ENCODE measurements around the gene GRPR. TPM values are rescaled to one million over a fixed set of nuclear protein-coding genes. Genes with fewer than 3 reads are reported as not detected.

The GRPR gene
- polyA plus RNA-seq, 1 donor (not counting 4 experiments of a cell fraction or from before 2014, with no cell fraction given): 0.08 TPM

- Histone ChIP-seq H3K27me3 (ENCODE audit: control insufficient read depth, extremely low read depth, insufficient read depth, low read length) (no peaks in the 10 kb centered on the region), H3K36me3 (ENCODE audit: control insufficient read depth in 2 of 2, extremely low read depth in 1 of 2, insufficient read depth in 2 of 2, low read length in 2 of 2) (no peaks in the 10 kb centered on the region), H3K4me3 (ENCODE audit: control insufficient read depth in 2 of 3, extremely low read depth in 1 of 3, insufficient read depth in 2 of 3, low read depth in 1 of 3, low read length in 3 of 3) (no peak overlapping the region), H3K79me2 (ENCODE audit: control insufficient read depth, insufficient read depth, low read length) (no peaks in the 10 kb centered on the region), H3K4me1 (ENCODE audit: control insufficient read depth, extremely low read depth, insufficient read depth, low read length) (no peaks in the 10 kb centered on the region), H3K9ac (ENCODE audit: control insufficient read depth, extremely low read depth, insufficient read depth, low read length) (no peak overlapping the region), H3K9me1 (ENCODE audit: control insufficient read depth, extremely low read depth, insufficient read depth, low read length) (no peaks in the 10 kb centered on the region), H4K20me1 (ENCODE audit: control insufficient read depth, extremely low read depth, insufficient read depth, low read length) (no peaks in the 10 kb centered on the region), H3K27ac (ENCODE audit: control insufficient read depth, insufficient read depth, low read length) (no peak overlapping the region), H2AFZ (ENCODE audit: control insufficient read depth, low read length) (no peak overlapping the region), H3K4me2 (ENCODE audit: control insufficient read depth, extremely low read depth, insufficient read depth, low read depth, low read length) (no peak overlapping the region), H3K9me3 (ENCODE audit: control insufficient read depth, low read depth, low read length) (no peaks in the 10 kb centered on the region)
- TF ChIP-seq EZH2 (IDR thresholded peaks at IDR 0.05; ENCODE audit: low read length) (no peak), CTCF (optimal IDR thresholded peaks at IDR 0.05 in 1 of 3, IDR thresholded peaks at IDR 0.05 in 1 of 3, conservative IDR thresholded peaks at IDR 0.05 in 1 of 3; ENCODE audit: extremely low read depth in 1 of 3, insufficient read depth in 2 of 3, low read length in 3 of 3) (no peak)
- DNase-seq (ENCODE audit: low read depth, low spot score) (no peak), FAIRE-seq (no peak)
- dilution Hi-C loops (cut with MboI; ENCODE audit: extremely low pct_ligation_motif_present, low sequenced_read_pairs): no loop called here
These were observed 18.8 kb downstream of the GRPR start for GRCh38 chrX:16142246-16142558.

DNA sequence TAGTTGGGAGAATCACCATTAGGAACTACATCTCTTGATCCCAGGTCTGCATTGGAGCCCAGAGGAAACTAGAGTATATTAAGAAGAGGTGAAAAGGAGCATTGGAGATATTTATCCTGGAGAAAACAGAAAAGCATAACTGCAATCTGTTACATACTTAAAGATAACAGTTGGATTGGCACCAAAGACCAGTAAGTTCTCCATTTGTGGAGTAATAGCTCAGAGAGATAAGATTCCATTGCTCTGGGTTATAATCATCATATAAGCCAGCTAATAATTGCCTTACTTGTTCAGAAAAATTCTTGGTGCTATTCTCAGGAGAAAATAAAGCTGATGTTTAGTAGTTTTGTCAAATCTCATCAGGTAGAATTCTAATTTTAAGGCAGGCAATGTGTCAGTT lies 20.6 kb downstream of the GRPR start:
- Histone ChIP-seq H3K9me3 (ENCODE audit: control insufficient read depth, low read depth, low read length) (no peaks in the 10 kb centered on the region), H3K79me2 (ENCODE audit: control insufficient read depth, insufficient read depth, low read length) (no peaks in the 10 kb centered on the region), H3K4me1 (ENCODE audit: control insufficient read depth, extremely low read depth, insufficient read depth, low read length) (no peaks in the 10 kb centered on the region), H3K4me3 (ENCODE audit: control insufficient read depth in 2 of 3, extremely low read depth in 1 of 3, insufficient read depth in 2 of 3, low read depth in 1 of 3, low read length in 3 of 3) (no peak overlapping the region), H3K27me3 (ENCODE audit: control insufficient read depth, extremely low read depth, insufficient read depth, low read length) (no peaks in the 10 kb centered on the region), H4K20me1 (ENCODE audit: control insufficient read depth, extremely low read depth, insufficient read depth, low read length) (no peaks in the 10 kb centered on the region), H2AFZ (ENCODE audit: control insufficient read depth, low read length) (no peak overlapping the region), H3K9me1 (ENCODE audit: control insufficient read depth, extremely low read depth, insufficient read depth, low read length) (no peaks in the 10 kb centered on the region), H3K9ac (ENCODE audit: control insufficient read depth, extremely low read depth, insufficient read depth, low read length) (no peak overlapping the region), H3K4me2 (ENCODE audit: control insufficient read depth, extremely low read depth, insufficient read depth, low read depth, low read length) (no peak overlapping the region), H3K27ac (ENCODE audit: control insufficient read depth, insufficient read depth, low read length) (no peak overlapping the region), H3K36me3 (ENCODE audit: control insufficient read depth in 2 of 2, extremely low read depth in 1 of 2, insufficient read depth in 2 of 2, low read length in 2 of 2) (no peaks in the 10 kb centered on the region)
- no peak for FAIRE-seq
- TF ChIP-seq CTCF (optimal IDR thresholded peaks at IDR 0.05 in 1 of 3, IDR thresholded peaks at IDR 0.05 in 1 of 3, conservative IDR thresholded peaks at IDR 0.05 in 1 of 3; ENCODE audit: extremely low read depth in 1 of 3, insufficient read depth in 2 of 3, low read length in 3 of 3): no peak
- TF ChIP-seq EZH2 (IDR thresholded peaks at IDR 0.05; ENCODE audit: low read length): no peak
- no peak for DNase-seq (ENCODE audit: low read depth, low spot score)
- dilution Hi-C loops (cut with MboI; ENCODE audit: extremely low pct_ligation_motif_present, low sequenced_read_pairs): no loop called here
